PC-9 (cell line): ENCODE results near the gene HOXA5. TPM values are rescaled to one million over a fixed set of nuclear protein-coding genes. Genes with fewer than 3 reads are reported as not detected.

Experiments
- BruUV-seq: library from RNA; stranded (reverse); fragments of 400-500 nt; replicated peaks from 2 replicates; lab custom pipeline; 2021; lab: Mats Ljungman, UMichigan
- CTCF ChIA-PET: fragments of 300-600 bp; sonication (Branson Sonifier 250); formaldehyde crosslinking; loops from one replicate; lab custom pipeline; 2022; ENCODE audit warnings: antibody characterized with exemption; lab: Charles Lee
- POLR2A ChIA-PET: fragments of 300-600 bp; sonication (Branson Sonifier 250); formaldehyde crosslinking; loops from one replicate; lab custom pipeline; 2022; ENCODE audit warnings: antibody characterized with exemption; ENCODE audit not compliant: unreplicated experiment; lab: Charles Lee
- DNase-seq, 2 experiments: peaks; one replicate each; pipeline versions ENCODE4 v3.0.0 to v3.0.0-alpha.2; 2015 to 2022; ENCODE audit warnings: mixed read lengths in 1 of 2
- H2AFZ ChIP-seq: fragments of 200-600 bp; sonication (generic); 2 replicates; pipeline ENCODE4 v1.8.1; 2017; ENCODE audit warnings: antibody characterized with exemption
- H3F3A ChIP-seq: fragments of 200-600 bp; sonication (generic); 2 replicates; pipeline ENCODE4 v1.8.1; 2017; ENCODE audit warnings: antibody characterized with exemption, mild to moderate bottlenecking, low read depth; ENCODE audit not compliant: insufficient read depth
- H3K27ac ChIP-seq: fragments of 200-600 bp; sonication (generic); 2 replicates; pipeline ENCODE4 v1.6.1; 2016; ENCODE audit warnings: mixed run types
- H3K27me3 ChIP-seq: fragments of 200-600 bp; sonication (generic); 2 replicates; pipeline ENCODE4 v1.6.1; 2016; ENCODE audit warnings: low read depth, mixed run types; ENCODE audit not compliant: insufficient read depth
- H3K36me3 ChIP-seq: fragments of 200-600 bp; sonication (generic); 2 replicates; pipeline ENCODE4 v1.6.1; 2016; ENCODE audit warnings: low read depth, mixed run types
- H3K4me1 ChIP-seq: fragments of 200-600 bp; sonication (generic); replicated peaks from 2 replicates; pipeline ENCODE4 v1.6.1; 2016; ENCODE audit warnings: mixed run types; ENCODE audit not compliant: insufficient read depth
- H3K4me2 ChIP-seq: fragments of 200-600 bp; sonication (generic); 2 replicates; pipeline ENCODE4 v1.6.1; 2017; ENCODE audit warnings: mixed run types
- H3K4me3 ChIP-seq: fragments of 200-600 bp; sonication (generic); 2 replicates; pipeline ENCODE4 v1.6.1; 2016; ENCODE audit warnings: mixed run types
- H3K79me2 ChIP-seq: fragments of 200-600 bp; sonication (generic); 2 replicates; pipeline ENCODE4 v1.6.1; 2017; ENCODE audit warnings: low read depth, mixed run types
- H3K9me2 ChIP-seq: fragments of 200-600 bp; sonication (generic); 2 replicates; pipeline ENCODE4 v1.8.1; 2017; ENCODE audit warnings: mild to moderate bottlenecking; ENCODE audit not compliant: insufficient read depth
- H3K9me3 ChIP-seq: fragments of 200-600 bp; sonication (generic); 2 replicates; pipeline ENCODE4 v1.8.1; 2016; ENCODE audit warnings: low read depth; ENCODE audit not compliant: insufficient read depth
- H4K20me1 ChIP-seq: fragments of 200-600 bp; sonication (generic); 2 replicates; pipeline ENCODE4 v1.8.1; 2017; ENCODE audit not compliant: insufficient read depth
- CTCF ChIP-seq: fragments of 200-600 bp; sonication (generic); conservative IDR thresholded peaks from 2 replicates; pipeline ENCODE4 v1.6.1; 2017; ENCODE audit warnings: mixed run types, antibody characterized with exemption, mild to moderate bottlenecking, moderate library complexity
- EZH2 ChIP-seq: fragments of 200-600 bp; sonication (generic); IDR thresholded peaks from 2 replicates; pipeline ENCODE4 v1.8.0; 2017; ENCODE audit warnings: antibody characterized with exemption, low read depth
- intact Hi-C: fragments of 100-400 bp; cut with micrococcal nuclease; formaldehyde crosslinking; loops from one replicate; pipeline ENCODE4 v1.10.0; 2022; ENCODE audit not compliant: unreplicated experiment
- total RNA-seq: library from RNA; stranded (reverse); gene quantifications from 2 replicates; pipeline ENCODE4 v1.2.3, GENCODE V29; 2021

HOXA5 gene
- total RNA-seq, 1 experiment from 2014 or later, result 1.0 TPM

GRCh38 chr7:27116962-27117886 is 26.3 kb downstream of the HOXA5 start:
- H2AFZ ChIP-seq, result no peak overlapping the region
- H3K27me3 ChIP-seq, result no peaks in the 10 kb centered on the region
- H3K27ac ChIP-seq, result peak overlapping the region; percentile 95
- H3K4me1 ChIP-seq, result peaks cover 21% of the 10 kb centered on the region
- DNase-seq, result no peak
- H3F3A ChIP-seq, result peaks cover 65% of the 10 kb centered on the region
- no peaks in the 10 kb centered on the region for H3K9me3 ChIP-seq
- peak overlapping the region; percentile 98 for H3K4me2 ChIP-seq
- BruUV-seq, result no TSS peak
- peaks cover 62% of the 10 kb centered on the region for H3K79me2 ChIP-seq
- TF ChIP-seq CTCF (no peak), EZH2 (no peak)
- ChIA-PET POLR2A (interaction anchor here (0.6 to 0.8 kb wide), 3 partner anchors 260 to 667 kb away, joined by 3 to 5 read pairs (median 4); no protein-coding TSS in a partner anchor), CTCF (interaction anchor here (0.6 kb wide), 2 partner anchors 206 to 447 kb away, joined by 3 to 4 read pairs; no protein-coding TSS in a partner anchor)
- intact Hi-C loops, result loop anchor here (10.0 kb wide), 1 partner anchor 628 kb away; the partner anchor contains the start of gene TAX1BP1
- no peaks in the 10 kb centered on the region for H4K20me1 ChIP-seq
- peaks cover 37% of the 10 kb centered on the region for H3K36me3 ChIP-seq
- no peaks in the 10 kb centered on the region for H3K9me2 ChIP-seq
- peak overlapping the region; percentile 90 for H3K4me3 ChIP-seq

DNA sequence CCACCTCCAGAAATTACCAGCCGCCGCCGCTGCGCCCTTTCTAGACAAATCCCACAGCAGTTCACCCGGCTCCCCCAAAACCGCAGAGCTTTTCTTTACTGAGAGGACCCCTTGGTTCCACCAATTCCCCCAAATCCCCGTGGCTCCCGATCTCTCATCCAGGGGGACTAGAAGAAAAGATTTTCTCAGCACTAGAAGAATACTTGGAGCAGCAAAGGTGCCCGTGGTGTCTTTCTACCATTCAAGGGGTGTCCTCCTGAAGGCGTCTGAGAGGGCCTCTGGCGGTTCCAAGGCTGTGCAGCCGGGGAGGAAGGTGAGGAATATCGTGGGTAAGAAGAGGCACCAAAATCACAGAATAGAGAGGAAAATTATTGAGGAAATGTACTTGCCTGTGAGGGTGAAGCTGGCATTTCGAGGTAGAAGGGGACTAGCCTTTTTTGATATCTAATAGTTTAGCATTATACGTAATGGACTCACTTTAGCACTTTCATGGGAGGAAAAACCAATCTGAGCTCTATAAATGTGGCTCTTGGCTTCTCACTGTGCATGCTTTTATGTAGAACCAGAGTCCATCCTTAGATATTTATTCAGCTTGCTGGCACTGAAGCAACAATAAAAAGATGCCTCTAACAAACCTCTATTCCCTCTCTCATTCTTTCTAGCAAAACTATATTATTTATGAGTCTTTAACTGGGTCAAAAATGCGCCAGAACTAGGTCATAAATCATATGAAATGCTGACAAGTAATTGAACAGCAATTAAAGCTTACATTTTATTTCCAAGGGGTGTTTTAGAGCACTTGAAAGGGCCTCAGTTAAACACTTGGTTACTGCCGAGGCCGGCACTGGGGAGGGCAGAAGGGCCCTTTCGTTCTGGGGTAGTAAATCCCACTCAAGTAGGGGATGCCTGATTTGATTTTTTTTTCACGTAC is 27.2 kb downstream of the HOXA5 start:
- Histone ChIP-seq H3K36me3 (peaks cover 37% of the 10 kb centered on the region), H3K4me2 (peak overlapping the region; percentile 98), H3K4me3 (peak overlapping the region; percentile 90), H3K4me1 (peaks cover 30% of the 10 kb centered on the region), H3K27ac (peak overlapping the region; percentile 95), H3K9me2 (no peaks in the 10 kb centered on the region), H3K79me2 (peaks cover 71% of the 10 kb centered on the region), H3K27me3 (no peaks in the 10 kb centered on the region), H2AFZ (peak overlapping the region; percentile 70), H4K20me1 (no peaks in the 10 kb centered on the region), H3F3A (peaks cover 74% of the 10 kb centered on the region), H3K9me3 (no peaks in the 10 kb centered on the region)
- BruUV-seq, result no TSS peak
- CTCF ChIA-PET, result interaction anchor here (0.6 to 1.7 kb wide), 2 partner anchors 69 to 205 kb away, joined by 3 to 9 read pairs; no protein-coding TSS in a partner anchor
- intact Hi-C loops, result loop anchor here (10.0 kb wide), 1 partner anchor 629 kb away; the partner anchor contains the start of gene TAX1BP1
- DNase-seq, result no peak
- POLR2A ChIA-PET, result interaction anchor here (0.6 to 0.8 kb wide), 3 partner anchors 17 to 666 kb away, joined by 3 to 5 read pairs (median 3); no protein-coding TSS in a partner anchor
- TF ChIP-seq EZH2 (no peak), CTCF (no peak)
